ENCODE measurements around the gene LRFN5.
"Not testable (repeated sequence)": the region's sequence is repeated elsewhere in the genome, so short reads cannot be mapped to it uniquely, and the experiment has no call there.

LRFN5 gene

GRCh38 chr14:41899416-41899815, 292.7 kb downstream of the LRFN5 start:
- no peak for DNase-seq (ENCODE audit: low read depth in 2 of 2)

GRCh38 chr14:41900644-41901043, 294.0 kb downstream of the LRFN5 start:
- no peak for DNase-seq (ENCODE audit: low read depth in 2 of 2)

- DNase-seq (ENCODE audit: low read depth in 2 of 2) = no peak
These were observed 294.4 kb downstream of the LRFN5 start for GRCh38 chr14:41901089-41901488.

- DNase-seq (ENCODE audit: low read depth in 2 of 2) = no peak
These were observed 298.8 kb downstream of the LRFN5 start for GRCh38 chr14:41905394-41905964.

- DNase-seq (ENCODE audit: low read depth in 2 of 2) = not testable (repeated sequence)
These were observed 304.5 kb downstream of the LRFN5 start for GRCh38 chr14:41911155-41911554.

GRCh38 chr14:41913398-41913797, 306.7 kb downstream of the LRFN5 start:
- no peak for DNase-seq (ENCODE audit: low read depth in 2 of 2)

- DNase-seq (ENCODE audit: low read depth in 2 of 2) = no peak
These were observed 309.1 kb downstream of the LRFN5 start for GRCh38 chr14:41915732-41916131.

GRCh38 chr14:41916313-41916712, 309.6 kb downstream of the LRFN5 start:
- no peak for DNase-seq (ENCODE audit: low read depth in 2 of 2)

- no peak for DNase-seq (ENCODE audit: low read depth in 2 of 2)
These were observed 318.7 kb downstream of the LRFN5 start for GRCh38 chr14:41925409-41925808.

- DNase-seq (ENCODE audit: low read depth in 2 of 2) = no peak
These were observed 343.9 kb downstream of the LRFN5 start for GRCh38 chr14:41950428-41951151.
